HG03159 (cell line): ENCODE data around the gene ANKFY1.
"Not testable (repeated sequence)": the region's sequence is repeated elsewhere in the genome, so short reads cannot be mapped to it uniquely, and the experiment has no call there.

Source experiments
- ATAC-seq: cut with Tn5 transposase; IDR thresholded peaks from one replicate; pipeline ENCODE4 v1.9.1; 2021; ENCODE audit warnings: mild to moderate bottlenecking, moderate library complexity; ENCODE audit not compliant: unreplicated experiment

The ANKFY1 gene

GRCh38 chr17:4157618-4158333 is 106.0 kb downstream of the ANKFY1 start:
- ATAC-seq: no peak

GRCh38 chr17:4156750-4157381 is 106.9 kb downstream of the ANKFY1 start:
- ATAC-seq: no peak

- no peak for ATAC-seq
Observed at GRCh38 chr17:4155980-4156620, 107.7 kb downstream of the ANKFY1 start.

DNA sequence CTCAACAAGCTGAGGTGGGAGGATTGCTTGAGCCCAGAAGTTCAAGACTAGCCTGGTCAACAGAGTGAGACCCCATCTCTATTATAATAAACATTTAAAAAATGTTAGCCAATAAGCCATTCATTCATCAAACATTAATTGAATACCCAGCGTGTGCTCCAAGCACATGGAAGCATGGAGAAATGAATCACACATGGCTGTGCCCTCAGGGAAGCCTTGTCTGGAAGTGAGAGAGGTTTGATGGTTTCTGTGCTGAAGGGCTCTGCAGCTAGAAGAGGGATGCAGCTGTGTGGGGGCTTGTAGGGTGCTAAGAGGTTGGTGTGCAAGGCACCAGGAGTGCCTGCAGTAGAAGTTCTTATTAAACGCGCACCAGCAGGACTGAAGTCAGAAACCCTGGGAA is 109.6 kb downstream of the ANKFY1 start:
- no peak for ATAC-seq

DNA sequence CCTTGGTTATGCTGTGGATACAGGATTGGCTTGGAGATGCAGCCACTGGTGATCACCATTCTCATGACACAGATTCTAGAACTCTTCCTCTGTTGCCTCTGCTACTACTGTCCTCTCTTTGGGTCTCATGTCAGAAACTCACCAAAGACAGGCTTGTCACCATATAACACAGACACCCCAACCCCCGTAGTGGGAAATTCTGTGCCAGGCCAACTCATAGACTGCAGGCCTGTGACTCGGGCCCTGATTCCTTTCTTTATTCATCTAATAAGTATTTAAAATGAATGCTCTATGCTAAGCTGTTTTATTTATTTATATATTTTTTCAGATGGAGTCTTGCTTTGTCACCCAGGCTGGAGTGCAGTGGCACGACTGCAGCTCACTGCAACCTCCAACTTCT is 111.3 kb downstream of the ANKFY1 start:
- no peak for ATAC-seq

DNA sequence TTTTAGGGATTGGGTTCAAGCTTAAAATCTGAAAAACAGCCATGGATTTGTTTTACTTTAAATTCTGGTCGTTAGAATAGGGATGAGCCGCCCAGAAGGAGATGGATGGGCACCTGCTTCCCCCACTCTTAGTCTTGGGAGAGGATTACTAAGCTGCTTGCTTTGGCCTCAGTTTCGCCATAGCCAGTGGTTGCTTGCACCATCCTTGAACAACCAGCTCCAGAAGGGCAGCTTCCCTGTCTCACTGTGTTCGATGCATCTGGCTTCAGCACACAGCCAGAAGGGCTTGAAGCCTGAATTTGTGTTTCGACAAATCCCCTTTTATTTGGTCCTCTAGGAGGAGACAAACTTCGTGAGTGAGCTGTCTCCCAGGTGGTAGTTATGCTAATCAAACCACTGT is 113.7 kb downstream of the ANKFY1 start:
- ATAC-seq: no peak

GRCh38 chr17:4148611-4149308 is 115.0 kb downstream of the ANKFY1 start:
- ATAC-seq: no peak

- no peak for ATAC-seq
Observed at GRCh38 chr17:4147751-4148310, 115.9 kb downstream of the ANKFY1 start.

- ATAC-seq: no peak
Observed at GRCh38 chr17:4146641-4147040, 117.1 kb downstream of the ANKFY1 start.

DNA sequence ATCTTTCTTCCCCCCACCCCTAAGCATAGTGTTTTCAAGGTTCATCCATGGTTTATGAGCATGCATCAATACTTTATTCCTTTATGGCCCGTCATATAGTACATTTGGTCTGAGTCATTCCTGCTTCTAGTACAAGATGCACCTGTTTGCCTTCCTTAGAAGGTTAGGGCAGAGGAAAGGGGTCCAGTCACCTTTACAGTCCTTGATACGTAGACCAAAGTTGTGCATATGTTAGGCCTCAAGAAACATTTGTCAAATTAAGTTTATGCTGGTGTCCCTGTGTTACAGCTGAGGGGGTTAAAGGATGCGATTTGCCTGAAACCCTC is 119.4 kb downstream of the ANKFY1 start:
- no peak for ATAC-seq

DNA sequence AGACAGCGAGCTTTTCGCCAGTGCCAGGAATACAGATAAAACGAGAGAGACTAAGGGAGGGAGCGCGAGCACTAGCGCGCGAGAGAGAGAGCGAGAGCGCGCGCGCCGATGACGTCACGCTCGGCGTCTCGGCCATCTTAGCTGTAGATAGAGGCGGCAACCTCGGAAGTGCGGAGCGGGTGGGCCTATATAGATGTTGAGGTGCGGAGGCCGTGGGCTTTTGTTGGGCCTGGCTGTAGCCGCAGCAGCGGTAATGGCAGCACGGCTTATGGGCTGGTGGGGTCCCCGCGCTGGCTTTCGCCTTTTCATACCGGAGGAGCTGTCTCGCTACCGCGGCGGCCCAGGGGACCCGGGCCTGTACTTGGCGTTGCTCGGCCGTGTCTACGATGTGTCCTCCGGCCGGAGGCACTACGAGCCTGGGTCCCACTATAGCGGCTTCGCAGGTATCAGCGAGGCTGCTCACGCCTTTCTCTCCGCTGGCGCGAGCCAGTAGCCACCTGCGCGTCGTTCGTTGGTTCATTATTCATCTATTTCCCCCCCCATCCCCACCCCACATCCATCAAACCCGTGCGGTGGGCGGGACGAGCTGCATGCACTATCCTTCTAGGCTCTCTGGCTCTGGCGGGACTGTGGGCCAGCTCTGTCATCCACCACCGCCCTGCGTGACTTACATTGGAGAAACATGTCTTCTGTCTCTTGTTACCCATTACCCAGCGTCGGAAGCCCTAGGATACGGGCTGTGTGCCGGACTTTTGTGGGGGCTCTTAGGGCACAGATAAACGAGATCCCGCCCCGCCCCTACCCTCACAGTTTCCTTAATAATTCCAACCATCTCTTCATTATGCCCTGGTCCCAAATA is 120.0 kb downstream of the ANKFY1 start:
- ATAC-seq: peak; percentile 63

- peak; percentile 10 for ATAC-seq
Observed at GRCh38 chr17:4142107-4142900, 121.5 kb downstream of the ANKFY1 start.

DNA sequence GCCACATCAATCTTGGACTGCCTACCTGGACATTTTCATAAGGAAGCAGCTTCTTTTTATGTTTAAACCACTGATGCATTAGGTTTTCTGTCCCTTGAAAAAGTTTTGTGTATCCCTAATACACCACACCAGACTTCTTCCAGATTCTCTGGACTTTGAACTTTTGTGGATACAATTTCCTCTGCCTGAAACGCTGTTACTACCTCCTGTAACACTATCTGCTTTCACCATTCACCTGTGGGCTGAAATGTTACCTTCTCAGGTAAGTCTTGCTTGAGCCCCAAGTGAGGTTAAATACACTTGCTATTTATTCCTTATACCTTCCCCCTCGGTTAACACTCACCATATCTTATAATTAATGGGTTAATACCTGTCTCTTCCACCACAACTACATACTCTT is 123.7 kb downstream of the ANKFY1 start:
- no peak for ATAC-seq

DNA sequence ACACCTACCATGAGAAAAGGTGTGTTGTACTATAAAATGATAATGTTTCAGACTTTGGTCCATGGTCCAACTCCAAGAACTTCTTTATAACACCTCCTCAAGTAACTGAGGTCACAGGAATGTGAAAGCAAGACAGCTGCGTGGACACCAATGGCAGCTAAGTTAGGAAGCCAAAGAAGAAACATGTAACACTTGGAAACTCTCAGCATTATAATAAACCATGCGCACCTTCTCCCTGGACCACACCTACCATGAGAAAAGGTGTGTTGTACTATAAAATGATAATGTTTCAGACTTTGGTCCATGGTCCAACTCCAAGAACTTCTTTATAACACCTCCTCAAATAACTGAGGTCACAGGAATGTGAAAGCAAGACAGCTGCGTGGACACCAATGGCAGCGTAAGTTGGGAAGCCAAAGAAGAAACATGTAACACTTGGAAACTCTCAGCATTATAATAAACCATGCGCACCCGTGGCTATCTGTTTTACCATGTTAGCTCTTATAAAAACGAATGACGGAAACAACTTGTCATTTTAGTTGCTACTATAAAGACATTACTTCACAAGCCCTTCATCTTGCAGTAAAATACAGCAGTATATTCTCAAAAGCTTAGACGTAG is 124.8 kb downstream of the ANKFY1 start:
- ATAC-seq: not testable (repeated sequence)

GRCh38 chr17:4136373-4136772 is 127.4 kb downstream of the ANKFY1 start:
- no peak for ATAC-seq

DNA sequence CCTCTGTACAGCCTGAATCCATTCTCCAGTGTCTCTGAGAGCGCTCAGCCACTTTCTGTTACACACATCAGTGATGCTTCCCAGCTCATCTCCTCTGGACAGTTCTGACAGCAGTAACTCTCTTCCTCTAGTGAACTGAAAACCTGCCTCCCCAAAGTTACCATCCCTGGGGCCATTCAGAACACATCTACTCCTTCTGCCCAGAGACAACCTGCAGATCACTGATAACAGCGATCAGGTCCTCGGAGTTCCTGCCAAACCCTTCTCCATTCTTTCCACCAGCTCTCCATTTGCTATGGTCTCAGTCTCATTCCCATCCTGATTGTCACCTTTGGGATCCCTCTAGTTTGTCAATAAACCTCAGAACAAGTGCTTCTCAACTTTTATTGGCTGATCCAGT is 128.3 kb downstream of the ANKFY1 start:
- ATAC-seq: no peak

DNA sequence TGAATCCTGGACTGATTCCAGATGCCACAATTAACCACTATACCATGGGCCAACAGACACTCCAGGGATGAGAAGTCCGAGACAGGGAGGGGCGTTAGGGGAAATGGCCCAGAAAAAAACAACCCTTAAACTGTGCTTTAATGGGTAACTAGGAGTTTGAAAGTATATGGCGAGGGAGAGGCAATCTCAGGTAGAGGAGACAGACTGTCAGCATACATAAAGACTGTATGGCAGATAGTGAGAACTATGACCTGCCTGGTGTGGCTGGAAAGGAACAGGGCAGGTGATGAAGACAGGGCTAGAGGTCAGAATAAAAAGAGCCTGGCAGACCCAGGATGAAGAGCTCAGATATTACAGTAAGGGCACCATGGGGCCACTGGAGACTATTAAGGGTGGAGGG is 129.1 kb downstream of the ANKFY1 start:
- no peak for ATAC-seq

DNA sequence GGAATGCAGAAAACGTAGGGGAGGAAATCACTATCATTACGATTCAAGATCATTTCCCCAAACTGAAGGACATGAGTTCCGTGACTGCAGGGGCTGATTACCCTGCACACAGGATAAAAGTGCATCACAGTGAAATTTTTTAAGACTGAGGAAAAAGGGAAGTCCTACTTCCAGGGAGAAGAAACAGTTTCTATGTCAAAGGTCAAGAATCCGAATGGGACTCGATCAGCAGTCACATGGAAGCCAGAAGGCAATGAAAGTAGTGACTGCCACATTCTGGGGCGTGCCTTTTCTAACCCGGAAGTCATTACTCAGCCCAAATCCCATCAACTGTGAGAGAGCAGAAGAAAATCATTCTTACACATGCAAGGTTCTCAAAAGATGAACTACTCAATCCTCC is 133.1 kb downstream of the ANKFY1 start:
- ATAC-seq: no peak

- ATAC-seq: no peak
Observed at GRCh38 chr17:4127555-4127954, 136.2 kb downstream of the ANKFY1 start.
